Testis (tissue), 2 donors: ENCODE data around the gene MYB.

ENCODE experiments used
- POLR2A ChIP-seq: fragments of 450-650 bp; IDR thresholded peaks from one replicate; pipeline ENCODE4 v1.6.1; 2017; ENCODE audit warnings: antibody characterized with exemption, mild to moderate bottlenecking, moderate library complexity
- TF ChIP-seq, protein P1 (sequence below), 3 experiments: fragments of 450-650 bp in 2 of 3; fragments of 200-600 bp in 1 of 3; sonication (generic) in 1 of 3; IDR thresholded peaks; one replicate each; pipeline ENCODE4 v1.5.1; 2016 to 2019; ENCODE audit warnings: antibody characterized with exemption in 3 of 3, mild to moderate bottlenecking in 2 of 3, moderate library complexity in 1 of 3

DNA sequence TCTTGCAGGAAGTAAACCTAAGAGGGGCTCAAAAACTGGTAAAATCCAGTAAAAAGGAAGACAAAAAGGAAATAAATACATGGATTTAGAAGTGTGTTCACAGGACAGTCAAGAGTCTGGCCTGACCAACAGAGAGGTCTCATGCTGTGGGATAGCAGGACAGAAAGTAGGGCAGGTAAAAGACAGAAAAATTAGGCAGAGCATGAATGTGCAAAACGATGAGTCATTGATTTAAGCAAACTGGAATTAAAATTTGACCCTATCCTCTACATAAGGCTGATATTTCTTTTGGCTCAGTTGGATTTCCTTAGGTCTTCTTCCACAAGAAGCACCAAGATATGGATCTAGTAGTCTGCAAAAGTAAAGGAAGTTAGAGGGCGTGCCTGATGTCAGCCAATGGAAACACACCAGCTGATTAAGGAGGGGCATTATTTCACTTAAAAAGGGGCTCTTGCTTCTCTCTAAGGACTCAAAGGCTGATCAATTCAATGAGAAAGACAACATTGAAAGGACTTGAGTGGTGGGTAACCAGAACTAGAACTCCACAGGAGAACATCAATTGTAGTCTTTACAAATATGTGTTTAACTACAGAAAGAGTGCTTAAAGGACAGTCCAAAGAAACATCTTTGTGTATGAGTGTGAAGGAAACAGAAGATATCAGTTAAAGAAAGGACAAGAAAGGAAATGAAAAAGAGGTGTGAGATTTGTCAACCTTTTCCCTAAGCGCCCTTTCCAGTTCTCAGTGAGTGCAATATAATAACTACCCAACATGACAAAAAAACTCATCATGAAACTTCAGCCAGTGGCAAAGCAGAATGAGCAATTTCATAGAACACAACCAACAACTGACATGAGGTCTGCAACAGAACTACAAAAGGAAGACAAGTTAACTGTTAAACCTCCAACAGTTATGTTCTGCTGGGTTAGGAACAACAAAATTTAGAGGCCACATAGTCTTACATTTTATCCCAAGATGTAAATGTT is 19.4 kb upstream of the MYB start:
- TF ChIP-seq, protein P1, sequence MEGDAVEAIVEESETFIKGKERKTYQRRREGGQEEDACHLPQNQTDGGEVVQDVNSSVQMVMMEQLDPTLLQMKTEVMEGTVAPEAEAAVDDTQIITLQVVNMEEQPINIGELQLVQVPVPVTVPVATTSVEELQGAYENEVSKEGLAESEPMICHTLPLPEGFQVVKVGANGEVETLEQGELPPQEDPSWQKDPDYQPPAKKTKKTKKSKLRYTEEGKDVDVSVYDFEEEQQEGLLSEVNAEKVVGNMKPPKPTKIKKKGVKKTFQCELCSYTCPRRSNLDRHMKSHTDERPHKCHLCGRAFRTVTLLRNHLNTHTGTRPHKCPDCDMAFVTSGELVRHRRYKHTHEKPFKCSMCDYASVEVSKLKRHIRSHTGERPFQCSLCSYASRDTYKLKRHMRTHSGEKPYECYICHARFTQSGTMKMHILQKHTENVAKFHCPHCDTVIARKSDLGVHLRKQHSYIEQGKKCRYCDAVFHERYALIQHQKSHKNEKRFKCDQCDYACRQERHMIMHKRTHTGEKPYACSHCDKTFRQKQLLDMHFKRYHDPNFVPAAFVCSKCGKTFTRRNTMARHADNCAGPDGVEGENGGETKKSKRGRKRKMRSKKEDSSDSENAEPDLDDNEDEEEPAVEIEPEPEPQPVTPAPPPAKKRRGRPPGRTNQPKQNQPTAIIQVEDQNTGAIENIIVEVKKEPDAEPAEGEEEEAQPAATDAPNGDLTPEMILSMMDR (IDR thresholded peaks at IDR 0.05), result no peak
- TF ChIP-seq POLR2A, result no peak
